SK-N-MC (cell line): ENCODE results near the gene AMZ1.

ENCODE experiments used
- EZH2 ChIP-seq: fragments of 200-600 bp; sonication (generic); IDR thresholded peaks from one replicate; pipeline ENCODE4 v1.6.1; 2017; ENCODE audit warnings: antibody characterized with exemption
- FOXP2 ChIP-seq: optimal IDR thresholded peaks from 2 replicates; pipeline ENCODE3; 2011; ENCODE audit warnings: mild to moderate bottlenecking, moderate library complexity; ENCODE audit not compliant: insufficient read depth; ENCODE audit errors: extremely low read length, control extremely low read depth
- POLR2AphosphoS5 ChIP-seq: IDR thresholded peaks from 2 replicates; pipeline ENCODE4 v1.6.1; 2012; ENCODE audit warnings: mild to moderate bottlenecking, low read depth, low read length, borderline replicate concordance

GRCh38 chr7:2650451-2650850, 37.6 kb upstream of the AMZ1 start:
- TF ChIP-seq EZH2 (no peak), POLR2AphosphoS5 (no peak), FOXP2 (no peak)
